NOMO-1 treated with dmso at 0.1 percent for 144 hours (cell line): Measurements from ENCODE around the gene CHST14.

ENCODE experiments used
- DNase-seq: peaks from one replicate; lab custom pipeline; 2025; ENCODE audit not compliant: unreplicated experiment; lab: John Stamatoyannopoulos, UW

The CHST14 gene

DNA sequence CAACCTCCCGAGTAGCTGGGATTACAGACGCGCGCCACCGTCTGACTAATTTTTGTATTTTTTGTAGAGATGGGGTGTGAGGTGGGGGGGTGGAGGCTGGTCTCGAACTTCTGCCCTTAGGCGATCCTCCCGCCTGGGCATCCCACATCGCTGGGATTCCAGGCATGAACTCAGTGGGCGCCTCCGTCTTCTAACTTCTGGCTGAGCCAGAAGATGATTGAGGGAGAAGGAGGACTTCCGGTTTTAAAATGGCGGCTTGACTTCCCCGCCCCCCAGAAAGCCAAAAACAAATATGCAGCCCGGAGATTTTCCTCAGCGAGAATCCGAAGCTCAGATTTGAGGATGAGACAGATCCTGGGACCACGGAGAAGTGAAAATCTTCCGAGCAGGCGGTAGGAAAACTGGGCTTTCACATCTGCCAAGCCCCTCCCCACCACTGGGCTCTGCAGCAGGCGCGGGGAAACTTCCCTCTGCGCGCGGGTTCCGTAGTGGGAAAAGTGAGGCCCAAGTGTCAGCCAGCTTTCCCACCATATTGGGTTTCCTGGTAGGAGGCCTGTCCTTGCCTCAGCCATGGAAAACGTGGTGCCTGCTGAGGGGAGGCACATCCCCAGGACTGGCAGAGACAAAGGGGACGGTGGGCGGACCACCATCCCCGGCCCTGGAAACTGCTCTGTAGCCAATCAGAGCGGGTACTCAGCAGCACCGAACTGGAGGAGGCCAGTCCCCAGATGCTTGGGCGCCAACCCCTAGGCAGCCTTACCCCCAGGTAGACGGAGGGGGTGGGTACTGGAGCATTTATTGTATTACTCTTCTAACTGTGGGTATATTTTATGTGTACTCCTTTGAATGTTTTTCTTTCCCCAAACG, 17.3 kb downstream of the CHST14 start:
- no peak for DNase-seq

GRCh38 chr15:40489274-40490175, 18.7 kb downstream of the CHST14 start:
- no peak for DNase-seq

GRCh38 chr15:40493089-40493840, 22.5 kb downstream of the CHST14 start:
- peak; percentile 26 for DNase-seq

DNA sequence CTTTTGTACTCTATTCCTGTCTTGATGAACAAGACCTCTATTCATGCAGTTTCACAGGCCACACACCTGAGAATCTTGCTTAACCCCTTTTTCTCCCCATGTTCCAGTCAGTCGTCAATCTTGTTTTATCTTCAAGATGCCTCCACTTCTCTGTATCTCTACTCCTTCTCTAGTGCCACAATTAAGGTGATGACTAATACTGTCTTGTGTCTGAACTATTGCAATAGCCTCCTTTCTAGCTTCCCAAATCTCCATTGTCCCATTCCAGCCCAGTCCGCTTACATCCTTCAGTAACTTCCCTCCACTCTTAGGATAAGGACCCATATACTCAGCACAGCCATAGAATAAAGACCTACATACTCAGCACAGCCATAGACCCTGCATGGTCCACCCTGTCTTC, 24.7 kb downstream of the CHST14 start:
- no peak for DNase-seq

- DNase-seq = no peak
Measured at GRCh38 chr15:40498418-40498817, 27.6 kb downstream of the CHST14 start.

DNA sequence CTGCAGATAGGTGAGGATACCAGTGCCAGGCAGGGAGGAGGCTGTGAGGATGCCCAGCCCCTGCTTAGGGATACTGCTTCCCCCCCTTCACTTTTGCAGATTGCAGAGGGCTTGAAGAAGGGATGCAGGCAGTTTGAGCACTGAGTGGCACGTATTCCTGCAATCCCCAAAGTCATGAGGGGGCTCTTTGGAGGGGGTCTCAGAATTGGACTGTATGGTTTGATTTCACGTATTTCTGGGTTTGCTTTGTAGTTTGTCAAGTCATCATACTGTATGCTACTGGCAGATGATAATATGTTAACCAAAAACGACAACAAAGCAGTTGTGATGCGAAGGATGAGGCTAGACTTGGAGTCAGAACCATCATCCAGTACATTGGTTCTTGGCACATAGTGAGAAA, 28.1 kb downstream of the CHST14 start:
- DNase-seq = no peak

DNA sequence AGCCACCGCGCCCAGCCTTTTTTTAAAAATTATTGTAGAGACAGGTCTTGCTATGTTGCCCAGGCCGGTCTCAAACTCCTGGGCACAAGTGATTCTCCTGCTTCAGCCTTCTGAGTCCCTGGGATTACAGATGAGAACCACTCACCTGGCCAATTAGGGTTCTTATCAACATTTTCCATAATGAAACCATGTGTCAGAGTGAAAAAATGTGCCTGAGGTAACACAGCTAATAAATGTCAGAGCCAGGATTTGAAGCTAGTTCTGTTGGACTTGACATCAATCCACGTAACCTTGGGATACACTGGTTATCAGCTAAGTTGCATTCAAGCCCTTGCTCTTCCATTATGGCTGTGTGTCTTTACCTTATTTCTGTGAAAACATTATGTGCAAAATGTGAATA, 29.1 kb downstream of the CHST14 start:
- DNase-seq = no peak

DNA sequence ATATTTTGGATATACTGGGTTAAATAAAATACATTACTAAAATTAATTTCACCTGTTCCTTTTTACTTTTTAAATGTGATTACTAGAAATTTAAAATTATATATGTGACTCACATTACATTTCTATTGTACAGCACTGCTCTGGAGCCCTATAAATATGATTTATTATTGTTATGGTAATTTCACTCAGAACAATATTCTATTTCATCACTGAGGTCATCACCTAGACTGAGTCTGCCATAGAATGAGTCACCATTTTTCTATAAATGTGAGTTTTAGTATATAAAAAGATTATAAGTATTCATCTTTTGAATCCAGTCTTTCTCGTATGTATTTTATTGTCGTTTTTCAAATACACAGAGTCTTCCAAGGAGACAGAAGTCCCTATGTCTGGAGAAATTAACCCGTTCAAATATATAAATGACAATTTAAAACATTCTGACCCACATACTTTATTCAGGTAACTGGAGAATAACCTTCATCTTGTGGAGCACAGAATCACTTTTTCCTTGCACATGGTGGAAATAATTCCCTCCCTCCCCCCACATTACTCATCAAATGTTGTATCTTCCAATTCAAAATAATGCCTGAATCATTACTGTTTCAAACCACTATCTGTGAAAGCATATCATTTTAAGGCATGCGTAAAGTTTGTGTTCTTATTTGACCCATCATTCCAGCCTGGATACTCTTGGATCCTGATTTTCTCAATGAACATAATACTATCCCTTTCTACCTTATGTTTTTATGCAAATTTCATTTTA, 30.0 kb downstream of the CHST14 start:
- no peak for DNase-seq

DNA sequence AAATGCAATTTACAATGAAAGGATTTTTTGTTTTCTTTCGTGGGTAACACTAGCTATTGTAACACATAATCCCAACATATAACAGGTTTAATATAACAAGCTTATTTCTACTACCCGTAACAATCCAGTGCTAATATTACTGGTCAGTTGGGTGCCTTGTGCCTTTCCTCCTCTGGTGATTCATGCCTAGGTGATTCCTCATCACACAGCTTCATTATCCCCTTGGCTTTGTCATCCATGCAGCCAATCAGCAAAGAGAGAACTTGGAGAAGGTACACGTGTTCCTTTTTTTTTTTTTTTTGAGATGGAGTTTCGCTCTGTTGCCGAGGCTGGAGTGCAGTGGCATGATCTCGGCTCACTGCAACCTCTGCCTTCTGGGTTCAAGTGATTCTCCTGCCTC, 30.7 kb downstream of the CHST14 start:
- DNase-seq = no peak

DNA sequence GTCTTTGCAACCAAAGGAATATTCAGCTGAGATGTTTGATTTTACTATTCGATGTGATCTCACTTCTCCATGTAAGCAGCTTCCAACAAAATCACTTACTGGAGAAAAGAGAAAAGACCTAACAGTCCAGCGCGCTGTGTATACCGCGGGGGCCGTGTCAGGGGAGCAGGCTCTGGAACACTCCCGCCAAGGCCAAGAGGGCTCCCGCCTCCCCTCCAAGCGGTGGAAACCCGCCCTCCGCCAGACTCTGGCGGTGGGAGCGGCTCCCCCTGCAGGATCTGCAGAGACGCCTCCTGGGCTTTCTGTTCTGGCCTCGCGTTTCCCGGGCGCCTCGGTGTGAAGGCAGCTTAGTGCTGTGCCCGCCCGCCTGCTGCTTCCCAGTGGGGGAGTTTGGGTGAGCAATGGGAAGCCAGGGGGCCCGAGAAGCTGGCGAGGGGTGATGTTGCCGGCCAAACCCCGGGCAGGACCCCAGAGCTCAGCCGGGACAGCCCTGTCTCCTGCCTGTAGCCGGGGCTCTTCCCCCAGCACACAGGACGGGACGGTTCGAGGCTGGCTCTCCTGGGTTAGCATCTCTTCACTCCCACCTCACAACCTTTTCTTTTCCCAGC, 36.3 kb downstream of the CHST14 start:
- peak; percentile 9 for DNase-seq

GRCh38 chr15:40508216-40508615, 37.4 kb downstream of the CHST14 start:
- no peak for DNase-seq

DNA sequence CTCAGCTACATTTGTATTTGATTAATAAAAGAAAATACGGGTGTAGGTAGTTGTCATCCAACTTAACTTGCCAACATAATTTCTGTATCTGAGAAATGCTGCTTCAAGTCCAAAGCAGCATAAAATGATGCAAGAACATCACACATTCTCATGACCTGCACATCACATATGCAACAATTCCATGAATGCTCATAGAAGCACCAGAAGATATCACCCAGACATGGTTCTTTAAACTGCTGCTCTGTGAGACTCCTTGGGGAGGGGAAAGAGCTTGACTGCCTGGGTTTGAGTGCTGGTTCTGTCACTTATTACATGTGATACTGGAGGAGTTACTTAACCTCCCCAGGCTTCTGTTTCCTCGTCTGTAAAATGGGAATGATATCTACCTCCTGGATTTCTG, 39.4 kb downstream of the CHST14 start:
- DNase-seq = no peak

DNA sequence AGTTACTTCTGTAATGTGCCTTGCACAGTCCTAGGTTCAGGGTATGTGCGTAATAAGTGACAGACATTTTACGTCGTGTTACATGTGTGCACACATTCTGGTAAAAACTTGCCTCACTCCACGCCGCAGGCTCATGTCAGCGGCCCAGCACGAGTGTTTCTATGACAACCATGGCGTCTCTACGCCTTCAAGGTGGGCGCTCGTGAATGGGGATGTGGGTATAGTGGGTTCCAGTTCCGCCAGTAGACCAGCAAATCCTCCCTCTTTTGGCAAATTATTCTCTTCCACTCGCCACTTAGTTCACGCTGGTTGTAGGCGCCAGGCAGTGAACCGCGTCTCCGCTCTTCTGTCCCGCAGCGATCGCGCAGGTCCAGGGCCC, 40.3 kb downstream of the CHST14 start:
- DNase-seq = peak; percentile 11

- no peak for DNase-seq
Measured at GRCh38 chr15:40511472-40512133, 40.8 kb downstream of the CHST14 start.

- no peak for DNase-seq
Measured at GRCh38 chr15:40512440-40512839, 41.7 kb downstream of the CHST14 start.

DNA sequence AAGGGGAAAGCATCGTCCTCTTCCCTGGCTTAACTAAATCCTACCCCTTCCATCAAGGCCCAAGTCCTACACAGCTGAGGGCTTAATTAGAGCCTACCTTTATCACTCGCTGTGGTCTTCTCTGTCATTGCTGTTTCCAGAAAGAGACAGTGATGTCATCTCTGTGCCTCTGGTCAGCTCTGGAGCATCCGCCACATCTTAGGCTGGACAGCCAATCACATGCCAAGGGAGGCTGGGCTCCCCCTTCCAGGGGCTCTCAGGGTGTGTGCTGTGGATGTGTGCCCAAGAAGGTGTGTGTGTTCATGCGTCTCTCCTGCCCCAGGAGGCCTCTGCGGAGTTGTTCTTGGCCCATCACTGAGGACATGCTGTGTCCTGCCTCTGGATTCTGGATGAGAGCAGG, 42.8 kb downstream of the CHST14 start:
- no peak for DNase-seq

DNA sequence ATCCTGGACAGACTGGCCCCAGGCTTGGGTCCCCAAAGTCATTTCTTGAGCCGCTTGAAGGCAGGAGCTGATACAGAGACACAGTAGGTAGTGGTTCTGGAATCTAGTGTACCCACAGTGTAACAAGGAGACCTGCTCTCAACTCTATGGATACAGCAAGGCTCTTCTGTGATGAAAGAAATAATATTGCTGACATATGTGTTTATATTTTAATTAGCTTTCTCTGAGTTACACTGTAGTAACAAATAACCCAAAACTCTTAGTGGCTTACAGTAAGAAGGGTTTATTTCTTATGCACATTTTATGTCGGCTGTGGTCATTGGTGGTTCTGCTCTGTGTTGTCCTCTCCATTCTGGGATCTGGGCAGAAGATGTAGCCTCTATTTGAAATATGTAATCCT, 45.5 kb downstream of the CHST14 start:
- DNase-seq = no peak
